UCSD-AML1 (cell line): ENCODE data around the gene AHSG.
"Not testable (repeated sequence)": the region's sequence is repeated elsewhere in the genome, so short reads cannot be mapped to it uniquely, and the experiment has no call there.

Experiments
- DNase-seq: peaks from one replicate; lab custom pipeline; 2025; ENCODE audit not compliant: unreplicated experiment; lab: John Stamatoyannopoulos, UW

The AHSG gene

DNA sequence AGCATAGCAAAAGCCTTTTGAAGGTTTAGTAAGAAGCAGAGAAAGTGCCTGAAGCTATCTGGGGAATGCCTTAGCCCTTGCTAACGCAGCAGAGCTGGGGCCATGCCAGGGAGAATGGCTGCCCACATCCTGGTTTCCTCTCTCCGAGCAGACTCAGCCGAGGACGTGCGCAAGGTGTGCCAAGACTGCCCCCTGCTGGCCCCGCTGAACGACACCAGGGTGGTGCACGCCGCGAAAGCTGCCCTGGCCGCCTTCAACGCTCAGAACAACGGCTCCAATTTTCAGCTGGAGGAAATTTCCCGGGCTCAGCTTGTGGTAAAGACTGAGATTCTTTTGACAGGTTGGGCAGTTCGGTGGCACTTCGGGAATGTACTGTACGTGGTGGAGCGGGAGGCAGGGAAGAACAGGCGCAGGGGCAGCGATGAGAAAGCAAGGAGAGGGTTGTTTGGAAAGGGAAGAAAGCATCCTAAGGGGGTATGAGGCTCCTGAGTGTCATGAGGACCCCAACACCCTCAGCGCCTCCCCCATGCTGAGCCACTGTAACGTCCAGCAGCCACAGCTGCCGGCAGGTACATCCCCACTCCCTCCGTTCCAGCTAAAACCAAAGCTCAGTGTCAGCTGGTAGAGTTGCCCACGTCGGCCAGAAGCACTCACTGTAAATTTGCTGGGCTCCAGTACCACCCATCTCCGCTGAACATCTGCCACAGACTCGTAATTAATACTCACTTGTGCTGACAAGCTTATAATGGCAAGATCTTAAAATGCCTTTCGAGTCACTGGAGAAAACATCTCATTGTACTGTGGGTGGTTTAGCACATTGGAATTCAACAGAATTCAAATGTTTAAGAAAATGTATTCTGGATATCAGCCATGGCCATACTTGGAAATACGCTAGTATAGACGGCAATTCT lies 4.4 kb downstream of the AHSG start:
- DNase-seq = peak; percentile 84

- no peak for DNase-seq
These were observed 5.6 kb downstream of the AHSG start for GRCh38 chr3:186618318-186618938.

DNA sequence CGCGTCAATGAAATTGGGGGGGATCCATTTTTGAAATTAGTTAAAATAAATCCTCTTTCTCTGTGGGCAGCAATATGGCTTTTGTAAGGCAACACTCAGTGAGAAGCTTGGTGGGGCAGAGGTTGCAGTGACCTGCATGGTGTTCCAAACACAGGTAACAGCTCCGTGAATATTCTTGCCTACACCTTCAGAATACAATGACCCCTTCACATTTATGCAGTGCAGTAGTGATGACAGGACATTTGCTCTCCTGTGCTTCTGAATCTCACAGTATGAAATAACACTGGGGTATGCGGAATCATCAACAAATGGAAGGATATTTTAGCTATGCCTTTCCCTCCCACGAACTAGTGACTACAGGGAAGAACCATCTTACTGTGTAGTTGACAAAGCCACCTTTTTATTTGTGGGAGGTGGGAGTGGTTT lies 6.9 kb downstream of the AHSG start:
- DNase-seq = no peak

DNA sequence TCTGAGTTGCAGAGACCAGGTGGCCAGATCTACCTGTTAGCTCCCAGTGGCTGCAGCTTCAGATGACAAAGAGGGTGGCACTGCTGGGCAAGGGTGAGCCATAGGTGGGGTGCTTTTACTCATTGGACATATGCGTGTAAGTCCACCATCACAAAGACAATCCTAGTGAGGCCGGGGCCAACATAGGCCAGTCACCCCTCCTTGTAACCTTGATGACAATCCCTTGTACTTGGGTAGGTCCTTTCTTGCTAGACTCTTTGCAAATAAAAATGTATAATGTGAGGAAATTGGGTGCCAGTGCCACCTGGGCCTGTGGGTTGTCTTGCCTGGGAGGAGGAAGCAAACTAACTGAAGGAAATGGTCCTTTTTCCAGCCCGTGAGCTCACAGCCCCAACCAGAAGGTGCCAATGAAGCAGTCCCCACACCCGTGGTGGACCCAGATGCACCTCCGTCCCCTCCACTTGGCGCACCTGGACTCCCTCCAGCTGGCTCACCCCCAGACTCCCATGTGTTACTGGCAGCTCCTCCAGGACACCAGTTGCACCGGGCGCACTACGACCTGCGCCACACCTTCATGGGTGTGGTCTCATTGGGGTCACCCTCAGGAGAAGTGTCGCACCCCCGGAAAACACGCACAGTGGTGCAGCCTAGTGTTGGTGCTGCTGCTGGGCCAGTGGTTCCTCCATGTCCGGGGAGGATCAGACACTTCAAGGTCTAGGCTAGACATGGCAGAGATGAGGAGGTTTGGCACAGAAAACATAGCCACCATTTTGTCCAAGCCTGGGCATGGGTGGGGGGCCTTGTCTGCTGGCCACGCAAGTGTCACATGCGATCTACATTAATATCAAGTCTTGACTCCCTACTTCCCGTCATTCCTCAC lies 7.6 kb downstream of the AHSG start:
- DNase-seq = no peak

DNA sequence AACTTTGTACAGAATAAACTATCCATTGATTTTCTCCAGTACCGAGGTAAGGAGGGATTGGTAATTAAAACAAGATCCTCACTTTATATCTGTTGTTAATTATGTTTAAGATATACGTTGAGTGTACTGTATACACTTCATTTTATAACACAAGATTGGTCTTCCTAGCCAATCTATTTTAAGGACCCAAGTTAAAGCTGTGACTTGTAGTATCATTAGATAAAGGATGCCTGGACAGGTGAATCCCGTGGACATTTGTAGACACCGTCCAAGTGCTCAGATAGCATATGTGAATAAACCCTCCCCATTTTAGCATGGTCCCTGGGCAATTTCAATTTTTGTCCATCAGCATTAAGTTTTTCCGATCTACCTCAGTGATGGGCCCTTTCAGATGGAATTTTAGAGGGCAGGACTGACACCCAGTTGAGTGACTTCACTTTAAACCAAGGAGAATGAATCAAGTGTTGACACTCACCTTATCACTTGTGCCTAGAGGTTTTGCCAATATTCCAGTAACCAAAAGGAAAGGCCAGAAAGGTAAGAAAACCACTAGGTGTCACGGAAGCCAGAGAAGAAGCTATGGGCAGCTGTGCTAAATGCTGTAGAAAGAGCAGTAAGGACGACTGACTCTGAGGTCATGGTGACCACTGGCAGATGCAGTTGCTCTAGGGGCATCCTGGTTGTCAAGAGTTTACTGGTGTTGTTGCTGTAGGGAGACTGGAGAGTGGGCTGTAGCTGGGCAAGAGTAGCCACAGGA lies 9.2 kb downstream of the AHSG start:
- no peak for DNase-seq

DNA sequence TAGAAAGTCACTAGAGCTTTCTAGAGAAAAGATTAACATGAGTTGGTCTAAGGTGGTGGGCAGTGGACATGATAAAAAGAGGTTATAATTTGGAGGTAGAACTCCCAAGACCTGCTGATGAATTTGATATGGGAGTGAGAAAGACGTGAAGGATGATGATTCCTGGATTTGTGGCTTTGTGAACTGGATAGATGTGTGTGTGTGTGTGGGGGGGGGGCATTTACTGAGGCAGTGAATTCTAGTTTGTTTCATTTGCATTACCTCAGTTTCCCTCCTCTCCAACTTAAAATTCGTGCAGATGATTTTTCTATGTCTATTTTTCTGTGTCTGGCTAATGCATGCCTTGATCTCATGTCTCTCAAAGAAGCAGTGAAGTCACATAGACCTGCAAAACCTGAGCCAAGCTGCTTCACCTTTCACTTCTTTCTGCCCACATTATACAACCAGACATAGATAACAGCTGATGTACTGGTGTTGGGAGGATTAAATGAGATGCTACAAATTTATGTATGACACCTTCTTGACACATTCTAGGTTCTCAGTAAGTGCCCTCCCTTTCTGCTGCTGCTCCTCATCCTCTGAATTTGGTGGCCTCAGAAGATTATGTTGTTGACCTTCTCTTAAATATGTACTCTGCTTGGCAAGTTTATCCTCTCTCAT lies 9.9 kb downstream of the AHSG start:
- no peak for DNase-seq

GRCh38 chr3:186624598-186624997 lies 11.7 kb downstream of the AHSG start:
- no peak for DNase-seq

DNA sequence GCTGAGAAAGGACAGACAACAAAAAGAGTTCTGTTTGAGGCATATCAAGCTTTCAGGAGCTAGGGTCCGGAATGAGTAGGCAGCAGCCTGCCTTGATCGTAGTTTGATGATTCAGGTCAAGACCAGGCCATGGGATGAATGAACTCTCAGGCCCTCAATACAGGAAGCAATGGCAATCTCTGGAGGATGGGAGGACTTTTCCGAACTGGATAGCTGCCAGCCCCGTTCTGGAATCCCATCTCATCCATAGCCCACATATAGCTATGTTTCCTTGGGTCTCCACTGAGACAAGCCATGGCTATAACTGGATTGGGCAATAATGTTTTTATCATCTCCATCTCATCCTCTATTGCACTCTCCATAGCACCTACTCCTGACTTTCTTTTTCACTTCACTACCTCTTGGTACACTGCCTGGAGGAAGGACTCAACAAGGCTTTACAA lies 12.8 kb downstream of the AHSG start:
- no peak for DNase-seq

GRCh38 chr3:186626254-186626847 lies 13.5 kb downstream of the AHSG start:
- DNase-seq = no peak

DNA sequence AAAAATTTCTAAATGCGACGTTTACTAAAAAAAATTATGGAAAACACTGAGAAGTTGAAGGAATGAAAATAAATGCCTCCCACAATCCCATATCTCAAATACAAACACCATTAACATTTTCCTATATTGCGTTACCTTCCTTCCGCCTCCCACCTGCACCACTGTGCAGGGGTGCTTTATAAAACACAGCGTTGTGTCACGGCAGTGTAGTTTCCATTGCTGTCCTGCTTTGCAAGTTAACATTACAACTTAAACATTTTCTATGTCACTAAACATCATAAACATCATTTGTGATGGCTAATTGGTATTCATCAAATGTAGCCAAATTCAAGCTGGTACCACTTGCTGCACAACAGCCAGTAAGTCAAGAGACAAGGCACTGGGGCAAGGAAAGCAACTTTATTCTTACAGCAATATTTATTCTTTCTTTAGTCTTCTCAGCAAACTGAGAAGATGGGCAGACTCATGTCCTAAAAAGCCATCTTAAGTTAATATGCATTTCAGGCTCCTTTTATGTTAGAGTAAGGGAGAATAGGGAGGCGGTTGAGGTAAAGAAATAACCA lies 15.1 kb downstream of the AHSG start:
- no peak for DNase-seq

GRCh38 chr3:186628756-186629155 lies 15.9 kb downstream of the AHSG start:
- no peak for DNase-seq

DNA sequence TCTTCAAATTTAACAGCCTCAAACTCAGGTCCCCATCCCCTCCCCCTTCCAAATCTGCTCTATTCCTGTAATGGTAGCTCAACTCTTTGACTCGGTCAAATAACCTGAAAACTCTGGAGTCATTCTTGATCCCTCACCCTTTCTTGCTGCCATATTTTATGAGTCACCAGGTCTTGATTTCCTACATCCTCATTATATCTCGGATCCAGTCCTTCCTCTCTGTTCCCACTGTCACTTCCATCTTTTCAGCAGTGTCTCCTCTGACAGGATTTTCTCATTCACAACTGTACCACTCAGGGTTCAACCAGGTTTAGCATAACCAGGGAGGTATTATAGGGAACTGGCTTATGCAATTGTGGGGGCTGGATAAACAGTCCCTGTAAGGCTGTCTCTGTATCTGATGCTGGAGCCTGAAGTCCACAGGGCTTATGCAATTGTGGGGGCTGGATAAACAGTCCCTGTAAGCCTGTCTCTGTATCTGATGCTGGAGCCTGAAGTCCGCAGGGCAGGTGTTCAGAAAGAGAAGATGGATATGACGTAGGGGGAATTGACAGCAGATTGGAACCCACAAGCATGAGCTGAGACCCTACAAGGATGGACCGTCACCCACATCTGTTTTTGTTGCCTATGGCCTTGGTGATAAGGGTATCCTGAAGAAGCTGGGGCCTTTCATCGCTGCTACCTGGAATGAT lies 18.2 kb downstream of the AHSG start:
- DNase-seq = no peak

DNA sequence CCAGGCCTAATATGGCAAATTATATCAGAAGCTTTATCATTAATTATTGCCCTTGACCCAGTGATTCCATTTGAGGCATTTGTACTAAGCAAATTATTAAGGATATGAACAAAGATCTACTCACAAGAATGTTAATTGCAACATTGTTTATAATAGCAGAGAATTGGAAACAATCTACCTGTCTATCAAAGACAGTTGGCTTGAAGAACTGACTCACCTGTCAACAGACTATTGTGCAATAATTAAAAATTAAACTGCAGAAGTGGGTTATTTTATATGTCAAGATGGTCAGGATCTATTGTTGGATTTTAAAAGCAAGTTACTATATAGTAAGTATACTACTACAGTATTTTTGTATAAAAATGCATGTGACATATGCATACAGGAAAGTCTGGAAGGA lies 20.6 kb downstream of the AHSG start:
- no peak for DNase-seq

- not testable (repeated sequence) for DNase-seq
These were observed 21.3 kb downstream of the AHSG start for GRCh38 chr3:186634207-186634606.

- DNase-seq = no peak
These were observed 22.7 kb downstream of the AHSG start for GRCh38 chr3:186635532-186635931.

GRCh38 chr3:186636536-186636935 lies 23.7 kb downstream of the AHSG start:
- DNase-seq = no peak

GRCh38 chr3:186637686-186638085 lies 24.8 kb downstream of the AHSG start:
- no peak for DNase-seq

GRCh38 chr3:186638259-186638658 lies 25.4 kb downstream of the AHSG start:
- no peak for DNase-seq
